GM13977 (cell line): ENCODE data around the gene RASGRP3.
"Not testable (repeated sequence)": the region's sequence is repeated elsewhere in the genome, so short reads cannot be mapped to it uniquely, and the experiment has no call there.

Source experiments
- DNase-seq: peaks from one replicate; pipeline ENCODE4 v3.0.0; 2012; ENCODE audit warnings: low spot score
- CTCF ChIP-seq: IDR thresholded peaks from 2 replicates; pipeline ENCODE4 v1.5.1; 2012; ENCODE audit warnings: mild to moderate bottlenecking, control low read depth; ENCODE audit not compliant: insufficient read depth; ENCODE audit errors: extremely low read depth, missing control alignments
- in situ Hi-C: fragments of 300-500 bp; cut with MboI; formaldehyde crosslinking; loops from one replicate; pipeline ENCODE4 v1.12.0; 2022; ENCODE audit warnings: low sequenced_read_pairs, low pct_unique_long_range_greater_than_20kb, mixed read lengths, inconsistent platforms; ENCODE audit not compliant: unreplicated experiment

The RASGRP3 gene

GRCh38 chr2:33435518-33435917, 40.9 kb upstream of the RASGRP3 start:
- no peak for TF ChIP-seq CTCF
- in situ Hi-C loops = no loop called here
- DNase-seq = no peak

- in situ Hi-C loops = no loop called here
These were observed 40.4 kb upstream of the RASGRP3 start for GRCh38 chr2:33436083-33436482.

GRCh38 chr2:33437297-33437696, 39.2 kb upstream of the RASGRP3 start:
- no peak for DNase-seq
- in situ Hi-C loops = no loop called here
- TF ChIP-seq CTCF = no peak

More at GRCh38 chr2:33436083-33436482, 40.4 kb upstream of the RASGRP3 start:
- no peak for TF ChIP-seq CTCF
- DNase-seq = no peak

GRCh38 chr2:33437815-33438214, 38.6 kb upstream of the RASGRP3 start:
- no peak for DNase-seq
- in situ Hi-C loops = no loop called here
- TF ChIP-seq CTCF = no peak

- TF ChIP-seq CTCF = peak; percentile 73
- peak; percentile 62 for DNase-seq
- in situ Hi-C loops = no loop called here
These were observed 35.1 kb upstream of the RASGRP3 start for GRCh38 chr2:33441235-33441810.

GRCh38 chr2:33442052-33442451, 34.4 kb upstream of the RASGRP3 start:
- in situ Hi-C loops, DNase-seq: not testable (repeated sequence)

- DNase-seq = no peak
- TF ChIP-seq CTCF = no peak
- in situ Hi-C loops = no loop called here
These were observed 33.8 kb upstream of the RASGRP3 start for GRCh38 chr2:33442528-33443079.
